GM12878 (cell line): ENCODE measurements around the gene KIRREL2. TPM values are rescaled to one million over a fixed set of nuclear protein-coding genes. Genes with fewer than 3 reads are reported as not detected.

Experiments used
- ATAC-seq: fragments of 200-7000 bp; cut with Tn5 transposase; 3 replicates; pipeline ENCODE4 v1.9.1; 2020; ENCODE audit warnings: mild to moderate bottlenecking, moderate library complexity
- BruUV-seq: library from RNA; stranded (reverse); fragments of 400-500 nt; replicated peaks from 2 replicates; lab custom pipeline; 2021; lab: Mats Ljungman, UMichigan
- CTCF ChIA-PET: fragments of 300-600 bp; sonication (Branson Sonifier 250); formaldehyde crosslinking; extraction: SDS; loops from one replicate; lab custom pipeline; 2021; ENCODE audit warnings: inconsistent platforms; lab: Yijun Ruan, JAX
- POLR2A ChIA-PET: fragments of 350-600 bp; formaldehyde crosslinking; extraction: SDS; loops from one replicate; lab custom pipeline; 2021; ENCODE audit warnings: inconsistent platforms; lab: Charles Lee
- RAD21 ChIA-PET: fragments of 300-600 bp; sonication (Branson Sonifier 250); formaldehyde crosslinking; loops from one replicate; lab custom pipeline; 2023; ENCODE audit warnings: antibody characterized with exemption; ENCODE audit not compliant: unreplicated experiment; lab: Charles Lee
- SMC1A ChIA-PET: fragments of 300-600 bp; sonication (Branson Sonifier 250); formaldehyde crosslinking; loops from one replicate; lab custom pipeline; 2023; ENCODE audit not compliant: unreplicated experiment, uncharacterized antibody; lab: Charles Lee
- DNase-seq: peaks from one replicate; pipeline ENCODE4 v3.0.0-alpha.2; 2011; ENCODE audit warnings: low read depth, low spot score
- FAIRE-seq: peaks from 3 replicates; lab custom pipeline; 2011; peaks lifted over from hg19 to GRCh38; lab: Jason Lieb, UNC
- H2AFZ ChIP-seq: 2 replicates; pipeline ENCODE4 v1.6.0; 2011; ENCODE audit warnings: low read depth, low read length, control low read depth; ENCODE audit not compliant: control insufficient read depth
- H3K27ac ChIP-seq: 2 replicates; pipeline ENCODE4 v1.5.1; 2011; ENCODE audit warnings: control low read depth; ENCODE audit not compliant: control insufficient read depth, insufficient read depth
- H3K27me3 ChIP-seq, 2 experiments: replicated peaks in 1 of 2; 2 replicates each; pipeline versions ENCODE4 v1.6.0 to v1.6.1; 2011; ENCODE audit warnings: low read length in 1 of 2; ENCODE audit not compliant: control insufficient read depth in 2 of 2, insufficient read depth in 2 of 2
- H3K36me3 ChIP-seq, 2 experiments: 2 replicates each; pipeline ENCODE4 v1.5.1; 2011; ENCODE audit warnings: low read length in 1 of 2; ENCODE audit not compliant: control insufficient read depth in 2 of 2, insufficient read depth in 2 of 2
- H3K4me1 ChIP-seq: 2 replicates; pipeline ENCODE4 v1.6.1; 2011; ENCODE audit warnings: mild to moderate bottlenecking, low read length, moderate library complexity, mixed read lengths; ENCODE audit not compliant: control insufficient read depth, insufficient read depth
- H3K4me2 ChIP-seq: 2 replicates; pipeline ENCODE4 v1.6.0; 2011; ENCODE audit warnings: control low read depth; ENCODE audit not compliant: control insufficient read depth, insufficient read depth
- H3K4me3 ChIP-seq: fragments of 200-600 bp; sonication (generic); 2 replicates; pipeline ENCODE4 v1.5.1; 2016
- H3K79me2 ChIP-seq: 2 replicates; pipeline ENCODE4 v1.6.0; 2011; ENCODE audit warnings: low read length; ENCODE audit not compliant: control insufficient read depth, insufficient read depth
- H3K9ac ChIP-seq: 2 replicates; pipeline ENCODE4 v1.8.0; 2011; ENCODE audit warnings: low read length, control low read depth, mixed read lengths; ENCODE audit not compliant: control insufficient read depth, insufficient read depth
- H3K9me3 ChIP-seq: replicated peaks from 3 replicates; pipeline ENCODE4 v1.5.1; 2011; ENCODE audit warnings: mild to moderate bottlenecking, low read length; ENCODE audit not compliant: control insufficient read depth, insufficient read depth
- H4K20me1 ChIP-seq: 2 replicates; pipeline ENCODE4 v1.6.0; 2011; ENCODE audit not compliant: control insufficient read depth, insufficient read depth
- BHLHE40 ChIP-seq, 2 experiments: fragments of 450-650 bp in 1 of 2; IDR thresholded peaks; 2 replicates each; pipeline ENCODE4 v1.6.1; 2011 to 2017; ENCODE audit warnings: low read depth in 2 of 2, borderline replicate concordance in 1 of 2, improper control_type of control experiment in 1 of 2, low read length in 1 of 2, mild to moderate bottlenecking in 1 of 2
- CBX5 ChIP-seq: sonication (generic); IDR thresholded peaks from 2 replicates; pipeline ENCODE4 v1.6.1; 2016; ENCODE audit warnings: low read depth, moderate library complexity, mild to moderate bottlenecking, inconsistent platforms
- CHD4 ChIP-seq: fragments of 200-600 bp; sonication (generic); IDR thresholded peaks from 2 replicates; pipeline ENCODE4 v1.6.1; 2016; ENCODE audit warnings: mild to moderate bottlenecking
- HSF1 ChIP-seq: fragments of 150-350 bp; IDR thresholded peaks from 2 replicates; pipeline ENCODE4 v1.6.1; 2014; ENCODE audit warnings: mild to moderate bottlenecking, low read depth, low read length
- NFIC ChIP-seq: IDR thresholded peaks from 2 replicates; pipeline ENCODE4 v1.6.1; 2012; ENCODE audit warnings: low read depth, mild to moderate bottlenecking, inconsistent platforms, low read length, moderate library complexity
- SIX5 ChIP-seq: IDR thresholded peaks from 2 replicates; pipeline ENCODE4 v1.6.1; 2011; ENCODE audit warnings: mild to moderate bottlenecking, low read depth, low read length, moderate library complexity; ENCODE audit not compliant: severe bottlenecking
- SP1 ChIP-seq: IDR thresholded peaks from one replicate; pipeline ENCODE4 v1.6.1; 2011; ENCODE audit warnings: low read depth, low read length
- STAT1 ChIP-seq: fragments of 450-650 bp; conservative IDR thresholded peaks from 2 replicates; pipeline ENCODE4 v1.6.1; 2014; ENCODE audit warnings: antibody characterized with exemption, mild to moderate bottlenecking
- SUZ12 ChIP-seq: fragments of 200-600 bp; sonication (generic); IDR thresholded peaks from one replicate; pipeline ENCODE4 v1.6.1; 2018; ENCODE audit warnings: antibody characterized with exemption, mild to moderate bottlenecking; ENCODE audit not compliant: unreplicated experiment
- TBL1XR1 ChIP-seq: IDR thresholded peaks from 2 replicates; pipeline ENCODE4 v1.6.1; 2012; ENCODE audit warnings: low read depth, low read length, improper control_type of control experiment
- YBX1 ChIP-seq: fragments of 450-650 bp; IDR thresholded peaks from 2 replicates; pipeline ENCODE4 v1.6.1; 2016; ENCODE audit warnings: antibody characterized with exemption
- whole genome bisulfite sequencing: methylation state at CpG from one replicate; pipeline ENCODE4 v1.1.6; 2016; ENCODE audit warnings: low lambda C conversion rate; ENCODE audit not compliant: insufficient replicate concordance, insufficient coverage; ENCODE audit errors: missing lambda C conversion rate; 5-methylcytosine and 5-hydroxymethylcytosine counted together
- in situ Hi-C: fragments of 300-500 bp; cut with MboI; formaldehyde crosslinking; loops from 9 replicates; pipeline ENCODE4 v1.14.3; 2018; ENCODE audit warnings: mixed read lengths
- intact Hi-C: fragments of 100-400 bp; cut with micrococcal nuclease; formaldehyde crosslinking; loops from one replicate; pipeline ENCODE4 v1.14.2; 2022; ENCODE audit not compliant: unreplicated experiment
- polyA plus RNA-seq, 11 experiments: library from polyadenylated mRNA; depleted of rRNA in 4 of 11; unstranded in 6 of 11; stranded (reverse) in 5 of 11; fragments of >200 nt; fragmentation: Nextera tagmentation in 4 of 11; fragmentation: Illumina TruSeq in 1 of 11; extraction: Ambion mirVana in 4 of 11; extraction: Trizol in 1 of 11; gene quantifications; 1 replicate in 1 of 11; 2 replicates in 10 of 11; pipeline versions ENCODE4 v1.2.1 to v1.2.3, GENCODE V29; 2011 to 2016; ENCODE audit warnings: inconsistent platforms in 2 of 11, missing spikeins in 2 of 11, low read depth in 1 of 11
- total RNA-seq, 4 experiments: library from RNA; depleted of rRNA in 3 of 4; stranded (reverse); fragments of >200 nt in 3 of 4; fragmentation: Illumina TruSeq in 1 of 4; extraction: Trizol in 1 of 4; gene quantifications; 2 replicates each; pipeline versions ENCODE4 v1.2.1 to v1.2.3, GENCODE V29; 2013 to 2021
- TF ChIP-seq, protein P1 (sequence below): fragments of 450-650 bp; IDR thresholded peaks from 2 replicates; pipeline ENCODE4 v1.6.1; 2017; ENCODE audit warnings: antibody characterized with exemption, mild to moderate bottlenecking, moderate library complexity
- TF ChIP-seq, protein P2 (sequence below): fragments of 450-650 bp; IDR thresholded peaks from 2 replicates; pipeline ENCODE4 v1.6.1; 2018; ENCODE audit warnings: mild to moderate bottlenecking, low read depth, moderate library complexity; ENCODE audit not compliant: partially characterized antibody

The KIRREL2 gene
- total and polyA plus RNA-seq, 10 of the 15 experiments (the other 5 are each of a cell fraction or from before 2014, with no cell fraction given), result 0.03 to 0.06 TPM; not detected in 8

DNA sequence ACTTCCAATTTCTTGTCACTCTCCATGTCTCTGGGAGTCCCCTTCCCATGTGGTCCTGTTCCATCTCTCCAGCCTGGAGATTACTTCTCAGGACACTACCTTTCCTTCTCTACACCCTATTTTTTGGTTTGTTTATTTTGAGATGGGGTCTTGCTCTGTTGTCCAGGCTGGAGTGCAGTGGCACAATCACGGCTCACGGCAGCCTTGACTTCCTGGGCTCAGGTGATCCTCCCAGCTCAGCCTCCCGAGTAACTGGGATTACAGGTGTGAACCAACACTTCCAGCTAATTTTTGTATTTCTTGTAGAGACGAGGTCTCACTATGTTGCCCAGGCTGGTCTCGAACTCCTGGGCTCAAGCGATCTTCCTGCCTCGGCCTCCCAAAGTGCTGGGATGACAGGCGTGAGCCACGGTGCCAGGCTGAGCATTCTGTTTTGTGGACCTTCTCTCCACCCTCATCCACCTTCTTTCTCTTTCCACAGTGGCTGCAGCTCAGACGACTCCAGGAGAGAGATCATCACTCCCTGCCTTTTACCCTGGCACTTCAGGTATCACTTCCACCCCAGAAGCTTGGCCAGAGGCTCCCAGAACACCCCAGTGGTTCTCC, 46.3 kb downstream of the KIRREL2 start (continued):
- TF ChIP-seq, protein P1, sequence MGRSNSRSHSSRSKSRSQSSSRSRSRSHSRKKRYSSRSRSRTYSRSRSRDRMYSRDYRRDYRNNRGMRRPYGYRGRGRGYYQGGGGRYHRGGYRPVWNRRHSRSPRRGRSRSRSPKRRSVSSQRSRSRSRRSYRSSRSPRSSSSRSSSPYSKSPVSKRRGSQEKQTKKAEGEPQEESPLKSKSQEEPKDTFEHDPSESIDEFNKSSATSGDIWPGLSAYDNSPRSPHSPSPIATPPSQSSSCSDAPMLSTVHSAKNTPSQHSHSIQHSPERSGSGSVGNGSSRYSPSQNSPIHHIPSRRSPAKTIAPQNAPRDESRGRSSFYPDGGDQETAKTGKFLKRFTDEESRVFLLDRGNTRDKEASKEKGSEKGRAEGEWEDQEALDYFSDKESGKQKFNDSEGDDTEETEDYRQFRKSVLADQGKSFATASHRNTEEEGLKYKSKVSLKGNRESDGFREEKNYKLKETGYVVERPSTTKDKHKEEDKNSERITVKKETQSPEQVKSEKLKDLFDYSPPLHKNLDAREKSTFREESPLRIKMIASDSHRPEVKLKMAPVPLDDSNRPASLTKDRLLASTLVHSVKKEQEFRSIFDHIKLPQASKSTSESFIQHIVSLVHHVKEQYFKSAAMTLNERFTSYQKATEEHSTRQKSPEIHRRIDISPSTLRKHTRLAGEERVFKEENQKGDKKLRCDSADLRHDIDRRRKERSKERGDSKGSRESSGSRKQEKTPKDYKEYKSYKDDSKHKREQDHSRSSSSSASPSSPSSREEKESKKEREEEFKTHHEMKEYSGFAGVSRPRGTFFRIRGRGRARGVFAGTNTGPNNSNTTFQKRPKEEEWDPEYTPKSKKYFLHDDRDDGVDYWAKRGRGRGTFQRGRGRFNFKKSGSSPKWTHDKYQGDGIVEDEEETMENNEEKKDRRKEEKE, result no peak
- TF ChIP-seq STAT1 (no peak), SUZ12 (no peak)
- TF ChIP-seq, all 136 proteins: peak for 0

DNA sequence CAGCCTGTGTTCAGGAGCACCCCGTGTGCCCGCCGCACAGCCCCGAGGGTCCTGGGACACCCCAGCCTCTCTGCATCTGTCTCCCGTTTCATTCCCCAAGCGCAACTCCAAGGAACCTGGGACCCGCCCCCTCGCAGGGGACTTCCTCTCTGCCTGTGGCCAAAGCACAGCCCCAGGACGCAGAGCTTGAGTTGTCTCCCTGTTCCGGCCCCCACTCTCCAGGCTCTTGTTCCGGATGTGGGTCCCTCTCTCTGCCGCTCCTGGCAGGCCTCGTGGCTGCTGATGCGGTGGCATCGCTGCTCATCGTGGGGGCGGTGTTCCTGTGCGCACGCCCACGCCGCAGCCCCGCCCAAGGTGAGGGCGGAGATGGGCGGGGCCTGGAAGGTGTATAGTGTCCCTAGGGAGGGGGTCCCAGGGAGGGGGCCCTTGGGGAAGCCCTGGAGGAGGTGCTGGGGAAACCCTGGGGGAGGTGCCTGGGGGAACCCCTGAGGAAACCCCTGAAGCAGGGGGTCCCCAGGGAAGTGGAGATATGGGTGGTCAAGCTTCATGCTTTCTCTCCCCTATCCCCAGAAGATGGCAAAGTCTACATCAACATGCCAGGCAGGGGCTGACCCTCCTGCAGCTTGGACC, 47.0 kb downstream of the KIRREL2 start:
- H3K9me3 ChIP-seq, result no peaks in the 10 kb centered on the region
- under 1% methylated on average over 24 of the region's 24 CpGs for WGBS
- DNase-seq, result peak; percentile 84
- peaks cover 21% of the 10 kb centered on the region for H3K79me2 ChIP-seq
- CTCF ChIA-PET, result interaction anchor here (3.1 kb wide), 1 partner anchor 26 kb away, joined by 13 read pairs; no protein-coding TSS in a partner anchor
- H3K4me1 ChIP-seq, result peaks cover 39% of the 10 kb centered on the region
- H4K20me1 ChIP-seq, result no peaks in the 10 kb centered on the region
- POLR2A ChIA-PET, result interaction anchor here (0.6 to 2.4 kb wide), 8 partner anchors 10 to 207 kb away, joined by 3 to 22 read pairs (median 3); partner anchors contain the start of gene LIN37
- intact Hi-C loops, result loop anchor here (5.0 kb wide), 1 partner anchor 191 kb away; no protein-coding TSS in a partner anchor
- H2AFZ ChIP-seq, result no peak overlapping the region
- no peaks in the 10 kb centered on the region for H3K36me3 ChIP-seq
- H3K4me2 ChIP-seq, result peak overlapping the region; percentile 98
- in situ Hi-C loops, result loop anchor here (10.0 kb wide), 1 partner anchor 569 kb away; no protein-coding TSS in a partner anchor
- peak overlapping the region; percentile 82 for H3K9ac ChIP-seq
- no peaks in the 10 kb centered on the region for H3K27me3 ChIP-seq
- H3K4me3 ChIP-seq, result peak overlapping the region; percentile 96
- BruUV-seq, result no TSS peak
- peak; percentile 70 for ATAC-seq
- RAD21 ChIA-PET, result interaction anchor here (0.9 to 4.9 kb wide), 3 partner anchors 21 to 192 kb away, joined by 4 to 37 read pairs (median 4); no protein-coding TSS in a partner anchor
- H3K27ac ChIP-seq, result peak overlapping the region; percentile 96
- peak; percentile 78 for FAIRE-seq
- SMC1A ChIA-PET, result interaction anchor here (0.6 to 2.2 kb wide), 7 partner anchors 9 to 202 kb away, joined by 3 to 8 read pairs (median 3); no protein-coding TSS in a partner anchor
- TF ChIP-seq NFIC, result peak; percentile 91; the same call in 1 of the 2 replicates
- no peak; the same call in 1 of the 2 replicates for TF ChIP-seq CBX5
- TF ChIP-seq, protein P2, sequence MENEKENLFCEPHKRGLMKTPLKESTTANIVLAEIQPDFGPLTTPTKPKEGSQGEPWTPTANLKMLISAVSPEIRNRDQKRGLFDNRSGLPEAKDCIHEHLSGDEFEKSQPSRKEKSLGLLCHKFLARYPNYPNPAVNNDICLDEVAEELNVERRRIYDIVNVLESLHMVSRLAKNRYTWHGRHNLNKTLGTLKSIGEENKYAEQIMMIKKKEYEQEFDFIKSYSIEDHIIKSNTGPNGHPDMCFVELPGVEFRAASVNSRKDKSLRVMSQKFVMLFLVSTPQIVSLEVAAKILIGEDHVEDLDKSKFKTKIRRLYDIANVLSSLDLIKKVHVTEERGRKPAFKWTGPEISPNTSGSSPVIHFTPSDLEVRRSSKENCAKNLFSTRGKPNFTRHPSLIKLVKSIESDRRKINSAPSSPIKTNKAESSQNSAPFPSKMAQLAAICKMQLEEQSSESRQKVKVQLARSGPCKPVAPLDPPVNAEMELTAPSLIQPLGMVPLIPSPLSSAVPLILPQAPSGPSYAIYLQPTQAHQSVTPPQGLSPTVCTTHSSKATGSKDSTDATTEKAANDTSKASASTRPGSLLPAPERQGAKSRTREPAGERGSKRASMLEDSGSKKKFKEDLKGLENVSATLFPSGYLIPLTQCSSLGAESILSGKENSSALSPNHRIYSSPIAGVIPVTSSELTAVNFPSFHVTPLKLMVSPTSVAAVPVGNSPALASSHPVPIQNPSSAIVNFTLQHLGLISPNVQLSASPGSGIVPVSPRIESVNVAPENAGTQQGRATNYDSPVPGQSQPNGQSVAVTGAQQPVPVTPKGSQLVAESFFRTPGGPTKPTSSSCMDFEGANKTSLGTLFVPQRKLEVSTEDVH, result no peak
- no peak for TF ChIP-seq YBX1
- TF ChIP-seq TBL1XR1, result peak; percentile 100
- no peak for TF ChIP-seq HSF1
- no peak for TF ChIP-seq SIX5
- peak; percentile 74 for TF ChIP-seq SP1
- peak; percentile 15; the same call in 1 of the 2 replicates for TF ChIP-seq CHD4
- TF ChIP-seq BHLHE40 (IDR thresholded peaks at IDR 0.05; ENCODE audit: borderline replicate concordance in 1 of 2, low read depth in 2 of 2, low read length in 1 of 2), result peak; percentile 77 to 86
